Caco-2 (cell line): ENCODE measurements around the gene PEAK3. TPM values are rescaled to one million over a fixed set of nuclear protein-coding genes. Genes with fewer than 3 reads are reported as not detected.

Experiments
- BruUV-seq: library from RNA; stranded (reverse); fragments of 400-500 nt; replicated peaks from 2 replicates; lab custom pipeline; 2021; lab: Mats Ljungman, UMichigan
- CTCF ChIA-PET: fragments of 300-600 bp; sonication (Branson Sonifier 250); formaldehyde crosslinking; loops from one replicate; lab custom pipeline; 2022; ENCODE audit warnings: antibody characterized with exemption; lab: Charles Lee
- POLR2A ChIA-PET: fragments of 300-600 bp; sonication (Branson Sonifier 250); formaldehyde crosslinking; loops from one replicate; lab custom pipeline; 2022; ENCODE audit warnings: antibody characterized with exemption; lab: Charles Lee
- DNase-seq, 2 experiments: peaks; one replicate each; pipeline versions ENCODE4 v3.0.0 to v3.0.0-alpha.2; 2020 to 2022
- H3K27me3 ChIP-seq: replicated peaks from 2 replicates; pipeline ENCODE4 v1.6.0; 2011; ENCODE audit warnings: low read length; ENCODE audit not compliant: control insufficient read depth, insufficient read depth
- H3K36me3 ChIP-seq: 2 replicates; pipeline ENCODE4 v1.5.1; 2011; ENCODE audit warnings: low read length; ENCODE audit not compliant: control insufficient read depth, insufficient read depth
- H3K4me1 ChIP-seq: fragments of 250-450 bp; sonication (Bioruptor Pico); 2 replicates; pipeline ENCODE4 v1.5.1; 2020; ENCODE audit warnings: mild to moderate bottlenecking
- H3K4me3 ChIP-seq: 2 replicates; pipeline ENCODE4 v1.5.1; 2011; ENCODE audit warnings: low read depth, mild to moderate bottlenecking, control low read depth, low read length
- H3K9me3 ChIP-seq: fragments of 250-450 bp; sonication (Bioruptor Pico); 2 replicates; pipeline ENCODE4 v1.5.1; 2020; ENCODE audit warnings: mild to moderate bottlenecking, moderate library complexity
- H3K27ac Mint-ChIP-seq: one replicate; pipeline ENCODE4 v1.8.0; 2022; ENCODE audit warnings: mixed read lengths; ENCODE audit not compliant: unreplicated experiment
- H3K27me3 Mint-ChIP-seq: one replicate; pipeline ENCODE4 v1.8.0; 2022; ENCODE audit warnings: mixed read lengths; ENCODE audit not compliant: insufficient read depth, unreplicated experiment
- H3K36me3 Mint-ChIP-seq: one replicate; pipeline ENCODE4 v1.8.0; 2022; ENCODE audit warnings: mild to moderate bottlenecking, mixed read lengths; ENCODE audit not compliant: insufficient read depth, unreplicated experiment
- H3K4me1 Mint-ChIP-seq: one replicate; pipeline ENCODE4 v1.8.0; 2022; ENCODE audit warnings: low read depth, mixed read lengths; ENCODE audit not compliant: unreplicated experiment
- H3K4me3 Mint-ChIP-seq: one replicate; pipeline ENCODE4 v1.8.0; 2022; ENCODE audit warnings: mild to moderate bottlenecking, moderate library complexity, mixed read lengths; ENCODE audit not compliant: unreplicated experiment
- H3K9me3 Mint-ChIP-seq: one replicate; pipeline ENCODE4 v1.8.0; 2022; ENCODE audit warnings: mixed read lengths; ENCODE audit not compliant: unreplicated experiment
- CTCF ChIP-seq, 2 experiments: fragments of 200-600 bp in 1 of 2; IDR thresholded peaks; 1 replicate in 1 of 2; 2 replicates in 1 of 2; pipeline versions ENCODE4 v1.5.1 to v1.8.0; 2011 to 2022; ENCODE audit warnings: antibody characterized with exemption in 1 of 2, control low read depth in 1 of 2, inconsistent platforms in 1 of 2, low read depth in 1 of 2, low read length in 1 of 2, mild to moderate bottlenecking in 1 of 2, moderate library complexity in 1 of 2; ENCODE audit not compliant: insufficient read depth in 1 of 2, severe bottlenecking in 1 of 2, unreplicated experiment in 1 of 2
- intact Hi-C: fragments of 100-400 bp; cut with micrococcal nuclease; formaldehyde crosslinking; loops from one replicate; pipeline ENCODE4 v1.10.0; 2022; ENCODE audit not compliant: unreplicated experiment
- total RNA-seq: library from RNA; stranded (reverse); gene quantifications from 2 replicates; pipeline ENCODE4 v1.2.3, GENCODE V29; 2022

The PEAK3 gene
- total RNA-seq, 1 experiment from 2014 or later, result not detected

- intact Hi-C loops, result no loop called here
- Histone ChIP-seq H3K4me3 (no peak overlapping the region), H3K27me3 (no peaks in the 10 kb centered on the region), H3K4me1 (peaks cover 23% of the 10 kb centered on the region), H3K9me3 (no peaks in the 10 kb centered on the region), H3K36me3 (peaks cover 2% of the 10 kb centered on the region)
- BruUV-seq, result no TSS peak
- POLR2A ChIA-PET, result no interaction called here
- CTCF ChIA-PET, result no interaction called here
- no peak for TF ChIP-seq CTCF (IDR thresholded peaks at IDR 0.05; ENCODE audit: insufficient read depth in 1 of 2, low read depth in 1 of 2, low read length in 1 of 2, severe bottlenecking in 1 of 2, unreplicated experiment in 1 of 2)
- DNase-seq, result no peak
- Mint-ChIP-seq H3K27ac (no peak overlapping the region), H3K4me3 (no peak overlapping the region), H3K4me1 (peaks cover 16% of the 10 kb centered on the region), H3K27me3 (no peaks in the 10 kb centered on the region), H3K9me3 (no peaks in the 10 kb centered on the region), H3K36me3 (peaks cover 88% of the 10 kb centered on the region)
These were observed 37.5 kb downstream of the PEAK3 start for GRCh38 chr19:2244486-2244885.

GRCh38 chr19:2244125-2244411 lies 37.9 kb downstream of the PEAK3 start:
- DNase-seq, result no peak
- Histone ChIP-seq H3K9me3 (no peaks in the 10 kb centered on the region), H3K36me3 (peaks cover 2% of the 10 kb centered on the region), H3K4me1 (peaks cover 23% of the 10 kb centered on the region), H3K27me3 (no peaks in the 10 kb centered on the region), H3K4me3 (no peak overlapping the region)
- POLR2A ChIA-PET, result no interaction called here
- no peak for TF ChIP-seq CTCF (IDR thresholded peaks at IDR 0.05; ENCODE audit: insufficient read depth in 1 of 2, low read depth in 1 of 2, low read length in 1 of 2, severe bottlenecking in 1 of 2, unreplicated experiment in 1 of 2)
- Mint-ChIP-seq H3K4me1 (peaks cover 17% of the 10 kb centered on the region), H3K27ac (no peak overlapping the region), H3K9me3 (no peaks in the 10 kb centered on the region), H3K36me3 (peaks cover 91% of the 10 kb centered on the region), H3K27me3 (no peaks in the 10 kb centered on the region), H3K4me3 (no peak overlapping the region)
- BruUV-seq, result no TSS peak
- CTCF ChIA-PET, result no interaction called here
- intact Hi-C loops, result no loop called here

- H3K4me1 Mint-ChIP-seq, result peaks cover 21% of the 10 kb centered on the region
- H3K27ac Mint-ChIP-seq, result no peak overlapping the region
- no peaks in the 10 kb centered on the region for H3K9me3 ChIP-seq
- DNase-seq, result no peak
- no peak overlapping the region for H3K4me3 ChIP-seq
- peaks cover 27% of the 10 kb centered on the region for H3K4me1 ChIP-seq
- H3K4me3 Mint-ChIP-seq, result no peak overlapping the region
- H3K9me3 Mint-ChIP-seq, result no peaks in the 10 kb centered on the region
- H3K27me3 Mint-ChIP-seq, result no peaks in the 10 kb centered on the region
- ChIA-PET CTCF (no interaction called here), POLR2A (no interaction called here)
- intact Hi-C loops, result no loop called here
- H3K36me3 ChIP-seq, result peaks cover 2% of the 10 kb centered on the region
- peaks cover 91% of the 10 kb centered on the region for H3K36me3 Mint-ChIP-seq
- no peak for TF ChIP-seq CTCF (IDR thresholded peaks at IDR 0.05; ENCODE audit: insufficient read depth in 1 of 2, low read depth in 1 of 2, low read length in 1 of 2, severe bottlenecking in 1 of 2, unreplicated experiment in 1 of 2)
- no peaks in the 10 kb centered on the region for H3K27me3 ChIP-seq
- BruUV-seq, result no TSS peak
These were observed 38.5 kb downstream of the PEAK3 start for GRCh38 chr19:2243274-2244124.
